Hepatocyte (in vitro differentiated cells): ENCODE data around the gene LNPEP.

Source experiments
- CTCF ChIP-seq: fragments of 200-600 bp; sonication (generic); IDR thresholded peaks from 2 replicates; pipeline ENCODE4 v1.5.1; 2016; ENCODE audit warnings: antibody characterized with exemption, mild to moderate bottlenecking; ENCODE audit not compliant: poor library complexity
- EZH2 ChIP-seq: fragments of 200-600 bp; sonication (generic); IDR thresholded peaks from 2 replicates; pipeline ENCODE4 v1.6.1; 2016; ENCODE audit warnings: antibody characterized with exemption, mild to moderate bottlenecking, borderline replicate concordance
- EZH2phosphoT487 ChIP-seq: fragments of 200-600 bp; sonication (generic); IDR thresholded peaks from one replicate; pipeline ENCODE4 v1.6.1; 2018; ENCODE audit warnings: antibody characterized with exemption, mild to moderate bottlenecking, low read depth, moderate library complexity; ENCODE audit not compliant: unreplicated experiment, severe bottlenecking

GRCh38 chr5:96966801-96967200 lies 30.9 kb downstream of the LNPEP start:
- TF ChIP-seq CTCF (no peak), EZH2phosphoT487 (no peak), EZH2 (no peak)
